Nephron (organoid): ENCODE measurements around the gene NEK7.

Source experiments
- H3K27ac Mint-ChIP-seq, 3 experiments: 2 replicates each; pipeline ENCODE4 v1.8.0; 2020; ENCODE audit warnings: mixed read lengths in 3 of 3, mild to moderate bottlenecking in 2 of 3, moderate library complexity in 1 of 3
- H3K27me3 Mint-ChIP-seq: 2 replicates; pipeline ENCODE4 v1.8.0; 2021; ENCODE audit warnings: low read depth, mild to moderate bottlenecking, moderate library complexity, mixed read lengths
- H3K36me3 Mint-ChIP-seq: 2 replicates; pipeline ENCODE4 v1.8.0; 2020; ENCODE audit warnings: low read depth, mixed read lengths
- H3K4me1 Mint-ChIP-seq: 2 replicates; pipeline ENCODE4 v1.8.0; 2020; ENCODE audit warnings: mixed read lengths
- H3K4me3 Mint-ChIP-seq, 3 experiments: 2 replicates each; pipeline ENCODE4 v1.8.0; 2020; ENCODE audit warnings: mild to moderate bottlenecking in 3 of 3, mixed read lengths in 3 of 3, moderate library complexity in 2 of 3
- H3K9me3 Mint-ChIP-seq: 2 replicates; pipeline ENCODE4 v1.8.0; 2020; ENCODE audit warnings: mixed read lengths
- CTCF ChIP-seq, 3 experiments: fragments of 200-600 bp; sonication (generic); IDR thresholded peaks; one replicate each; pipeline ENCODE4 v1.5.0; 2021; ENCODE audit warnings: antibody characterized with exemption in 3 of 3; ENCODE audit not compliant: unreplicated experiment in 3 of 3

The NEK7 gene

GRCh38 chr1:198168227-198168626, 11.4 kb downstream of the NEK7 start:
- H3K4me3 Mint-ChIP-seq: no peak overlapping the region
- no peaks in the 10 kb centered on the region for H3K9me3 Mint-ChIP-seq
- H3K27ac Mint-ChIP-seq: peak overlapping the region; percentile 11 to 59 (median 21)
- no peak for TF ChIP-seq CTCF (IDR thresholded peaks at IDR 0.05; ENCODE audit: unreplicated experiment in 3 of 3)
- peaks cover 50% of the 10 kb centered on the region for H3K4me1 Mint-ChIP-seq
- peaks cover 4% of the 10 kb centered on the region for H3K36me3 Mint-ChIP-seq
- H3K27me3 Mint-ChIP-seq: no peaks in the 10 kb centered on the region

- Mint-ChIP-seq H3K27ac (peak overlapping the region in 1 of 3 experiments; percentile 17), H3K36me3 (peaks cover 4% of the 10 kb centered on the region), H3K4me3 (no peak overlapping the region), H3K9me3 (no peaks in the 10 kb centered on the region), H3K27me3 (no peaks in the 10 kb centered on the region), H3K4me1 (peaks cover 60% of the 10 kb centered on the region)
- TF ChIP-seq CTCF (IDR thresholded peaks at IDR 0.05; ENCODE audit: unreplicated experiment in 3 of 3): no peak
Measured at GRCh38 chr1:198169672-198170071, 12.9 kb downstream of the NEK7 start.

- Mint-ChIP-seq H3K9me3 (no peaks in the 10 kb centered on the region), H3K36me3 (no peaks in the 10 kb centered on the region), H3K4me3 (no peak overlapping the region), H3K4me1 (peaks cover 73% of the 10 kb centered on the region), H3K27me3 (no peaks in the 10 kb centered on the region), H3K27ac (peak overlapping the region; percentile 29 to 76 (median 53))
- TF ChIP-seq CTCF (IDR thresholded peaks at IDR 0.05; ENCODE audit: unreplicated experiment in 3 of 3): no peak
Measured at GRCh38 chr1:198171667-198172540, 15.1 kb downstream of the NEK7 start.

- no peaks in the 10 kb centered on the region for H3K9me3 Mint-ChIP-seq
- no peaks in the 10 kb centered on the region for H3K27me3 Mint-ChIP-seq
- no peak for TF ChIP-seq CTCF (IDR thresholded peaks at IDR 0.05; ENCODE audit: unreplicated experiment in 3 of 3)
- H3K27ac Mint-ChIP-seq: peak overlapping the region; percentile 55 to 80 (median 76)
- H3K36me3 Mint-ChIP-seq: no peaks in the 10 kb centered on the region
- H3K4me1 Mint-ChIP-seq: peaks cover 72% of the 10 kb centered on the region
- H3K4me3 Mint-ChIP-seq: no peak overlapping the region
Measured at GRCh38 chr1:198173832-198174231, 17.0 kb downstream of the NEK7 start.

- H3K9me3 Mint-ChIP-seq: no peaks in the 10 kb centered on the region
- H3K4me1 Mint-ChIP-seq: peaks cover 69% of the 10 kb centered on the region
- no peak for TF ChIP-seq CTCF (IDR thresholded peaks at IDR 0.05; ENCODE audit: unreplicated experiment in 3 of 3)
- no peak overlapping the region for H3K4me3 Mint-ChIP-seq
- H3K36me3 Mint-ChIP-seq: no peaks in the 10 kb centered on the region
- no peaks in the 10 kb centered on the region for H3K27me3 Mint-ChIP-seq
- peak overlapping the region; percentile 55 to 80 (median 76) for H3K27ac Mint-ChIP-seq
Measured at GRCh38 chr1:198174297-198174696, 17.5 kb downstream of the NEK7 start.
